Activated T-cell treated with anti-CD3 and anti-CD28 coated beads, Interleukin-2, amount 50 U/mL, for 4 hours (primary cell): ENCODE results near the gene LHFPL6. TPM values are rescaled to one million over a fixed set of nuclear protein-coding genes. Genes with fewer than 3 reads are reported as not detected.

Source experiments
- ATAC-seq, 2 donors: fragments of 200-7000 bp; cut with Tn5 transposase; one replicate each; pipeline ENCODE4 v1.10.0; 2021
- DNase-seq: peaks from one replicate; pipeline ENCODE4 v3.0.0-alpha.2; 2020
- H3K27me3 Mint-ChIP-seq: one replicate; pipeline ENCODE4 v1.8.0; 2021; ENCODE audit warnings: low read depth, mixed read lengths
- H3K36me3 Mint-ChIP-seq: one replicate; pipeline ENCODE4 v1.8.0; 2022; ENCODE audit warnings: mixed read lengths; ENCODE audit not compliant: insufficient read depth
- H3K4me1 Mint-ChIP-seq: one replicate; pipeline ENCODE4 v1.8.0; 2021; ENCODE audit warnings: low read depth, mixed read lengths
- H3K4me3 Mint-ChIP-seq: one replicate; pipeline ENCODE4 v1.8.0; 2021; ENCODE audit warnings: mild to moderate bottlenecking, moderate library complexity, mixed read lengths
- H3K9me3 Mint-ChIP-seq: one replicate; pipeline ENCODE4 v1.8.0; 2021; ENCODE audit warnings: mixed read lengths
- total RNA-seq, 3 donors: library from RNA; stranded (reverse); gene quantifications; one replicate each; pipeline ENCODE4 v1.2.1, GENCODE V29; 2021

The LHFPL6 gene
- total RNA-seq = 1 to 10 TPM; 1.0 to 4.3 (median 4.3) TPM

GRCh38 chr13:39602614-39603366, at the start of gene LHFPL6:
LHFPL6 (minus strand) TSS chr13:39603193.
- Mint-ChIP-seq H3K4me1 (peaks cover 13% of the 10 kb centered on the region), H3K27me3 (peaks cover 49% of the 10 kb centered on the region), H3K9me3 (no peaks in the 10 kb centered on the region), H3K36me3 (no peaks in the 10 kb centered on the region), H3K4me3 (peak within 1 kb of the TSS; percentile 78)
- ATAC-seq (peak; percentile 98), DNase-seq (peak; percentile 29)

GRCh38 chr13:39646122-39646521, 43.1 kb upstream of the LHFPL6 start:
- H3K4me3 Mint-ChIP-seq = no peak overlapping the region
- H3K4me1 Mint-ChIP-seq = no peaks in the 10 kb centered on the region

GRCh38 chr13:39641645-39642044, 38.7 kb upstream of the LHFPL6 start:
- no peaks in the 10 kb centered on the region for H3K36me3 Mint-ChIP-seq
- DNase-seq (no peak), ATAC-seq (no peak)
- H3K9me3 Mint-ChIP-seq = no peaks in the 10 kb centered on the region
- no peaks in the 10 kb centered on the region for H3K4me1 Mint-ChIP-seq
- no peak overlapping the region for H3K4me3 Mint-ChIP-seq
- peaks cover 31% of the 10 kb centered on the region for H3K27me3 Mint-ChIP-seq

More at GRCh38 chr13:39646122-39646521, 43.1 kb upstream of the LHFPL6 start:
- Mint-ChIP-seq H3K36me3 (no peaks in the 10 kb centered on the region), H3K9me3 (no peaks in the 10 kb centered on the region), H3K27me3 (peaks cover 8% of the 10 kb centered on the region)
- DNase-seq (no peak), ATAC-seq (no peak)

- H3K9me3 Mint-ChIP-seq = no peaks in the 10 kb centered on the region
- H3K27me3 Mint-ChIP-seq = peaks cover 38% of the 10 kb centered on the region
- no peak for ATAC-seq
- H3K36me3 Mint-ChIP-seq = no peaks in the 10 kb centered on the region
- no peak overlapping the region for H3K4me3 Mint-ChIP-seq
- H3K4me1 Mint-ChIP-seq = no peaks in the 10 kb centered on the region
- no peak for DNase-seq
Observed at GRCh38 chr13:39637890-39638289, 34.9 kb upstream of the LHFPL6 start.

- Mint-ChIP-seq H3K4me1 (no peaks in the 10 kb centered on the region), H3K9me3 (peaks cover 16% of the 10 kb centered on the region), H3K4me3 (no peak overlapping the region), H3K27me3 (peaks cover 40% of the 10 kb centered on the region), H3K36me3 (no peaks in the 10 kb centered on the region)
- DNase-seq (no peak), ATAC-seq (no peak)
Observed at GRCh38 chr13:39635564-39635963, 32.6 kb upstream of the LHFPL6 start.

- Mint-ChIP-seq H3K4me1 (no peaks in the 10 kb centered on the region), H3K36me3 (no peaks in the 10 kb centered on the region), H3K4me3 (no peak overlapping the region), H3K9me3 (peaks cover 16% of the 10 kb centered on the region), H3K27me3 (peaks cover 27% of the 10 kb centered on the region)
- ATAC-seq (no peak), DNase-seq (no peak)
Observed at GRCh38 chr13:39632994-39633393, 30.0 kb upstream of the LHFPL6 start.

GRCh38 chr13:39631307-39631706, 28.3 kb upstream of the LHFPL6 start:
- Mint-ChIP-seq H3K4me3 (no peak overlapping the region), H3K36me3 (no peaks in the 10 kb centered on the region), H3K27me3 (peaks cover 19% of the 10 kb centered on the region), H3K4me1 (no peaks in the 10 kb centered on the region), H3K9me3 (peaks cover 16% of the 10 kb centered on the region)
- DNase-seq = no peak
- no peak for ATAC-seq

GRCh38 chr13:39623466-39623865, 20.5 kb upstream of the LHFPL6 start:
- ATAC-seq (no peak), DNase-seq (no peak)
- no peak overlapping the region for H3K4me3 Mint-ChIP-seq
- H3K9me3 Mint-ChIP-seq = no peaks in the 10 kb centered on the region
- H3K27me3 Mint-ChIP-seq = peaks cover 7% of the 10 kb centered on the region
- no peaks in the 10 kb centered on the region for H3K4me1 Mint-ChIP-seq
- H3K36me3 Mint-ChIP-seq = no peaks in the 10 kb centered on the region

GRCh38 chr13:39618561-39618960, 15.6 kb upstream of the LHFPL6 start:
- Mint-ChIP-seq H3K4me1 (no peaks in the 10 kb centered on the region), H3K27me3 (peaks cover 10% of the 10 kb centered on the region), H3K36me3 (no peaks in the 10 kb centered on the region), H3K9me3 (no peaks in the 10 kb centered on the region), H3K4me3 (no peak overlapping the region)
- ATAC-seq = no peak
- DNase-seq = no peak

GRCh38 chr13:39616087-39616694, 13.2 kb upstream of the LHFPL6 start:
- H3K9me3 Mint-ChIP-seq = no peaks in the 10 kb centered on the region

GRCh38 chr13:39612023-39612637, 9.1 kb upstream of the LHFPL6 start:
- H3K36me3 Mint-ChIP-seq = no peaks in the 10 kb centered on the region
- ATAC-seq = no peak
- no peaks in the 10 kb centered on the region for H3K4me1 Mint-ChIP-seq
- peaks cover 8% of the 10 kb centered on the region for H3K27me3 Mint-ChIP-seq
- no peaks in the 10 kb centered on the region for H3K9me3 Mint-ChIP-seq
- DNase-seq = peak; percentile 50
- no peak overlapping the region for H3K4me3 Mint-ChIP-seq

More at GRCh38 chr13:39616087-39616694, 13.2 kb upstream of the LHFPL6 start:
- peaks cover 4% of the 10 kb centered on the region for H3K27me3 Mint-ChIP-seq
- DNase-seq (peak; percentile 21), ATAC-seq (peak; percentile 62 to 66)
- no peaks in the 10 kb centered on the region for H3K36me3 Mint-ChIP-seq
- H3K4me3 Mint-ChIP-seq = no peak overlapping the region
- H3K4me1 Mint-ChIP-seq = no peaks in the 10 kb centered on the region

GRCh38 chr13:39607876-39608275, 4.9 kb upstream of the LHFPL6 start:
- no peak for DNase-seq
- H3K9me3 Mint-ChIP-seq = no peaks in the 10 kb centered on the region
- no peak for ATAC-seq
- no peak overlapping the region for H3K4me3 Mint-ChIP-seq
- H3K27me3 Mint-ChIP-seq = peaks cover 23% of the 10 kb centered on the region
- H3K4me1 Mint-ChIP-seq = peaks cover 6% of the 10 kb centered on the region
- H3K36me3 Mint-ChIP-seq = no peaks in the 10 kb centered on the region

- no peak overlapping the region for H3K4me3 Mint-ChIP-seq
- H3K27me3 Mint-ChIP-seq = peaks cover 38% of the 10 kb centered on the region
- no peaks in the 10 kb centered on the region for H3K36me3 Mint-ChIP-seq
- H3K9me3 Mint-ChIP-seq = no peaks in the 10 kb centered on the region
- H3K4me1 Mint-ChIP-seq = peaks cover 13% of the 10 kb centered on the region
- ATAC-seq = no peak
- no peak for DNase-seq
Observed at GRCh38 chr13:39605677-39606320, 2.8 kb upstream of the LHFPL6 start.

- Mint-ChIP-seq H3K36me3 (no peaks in the 10 kb centered on the region), H3K4me3 (no peak overlapping the region), H3K9me3 (no peaks in the 10 kb centered on the region), H3K27me3 (peaks cover 49% of the 10 kb centered on the region), H3K4me1 (peaks cover 13% of the 10 kb centered on the region)
- no peak for ATAC-seq
- no peak for DNase-seq
Observed at GRCh38 chr13:39604756-39605155, 1.8 kb upstream of the LHFPL6 start.
